ENCODE results near the gene TCAP. TPM values are rescaled to one million over a fixed set of nuclear protein-coding genes. Genes with fewer than 3 reads are reported as not detected.
A peak's percentile ranks its signal among the peaks of the same experiment; 100 is the strongest.

TCAP gene
- total RNA-seq, 2 experiments from 2014 or later, result 0.78 to 0.89 TPM

- no peak for DNase-seq
- Mint-ChIP-seq H3K27ac (no peak within 1 kb of the TSS), H3K4me1 (peaks cover 19% of the 10 kb centered on the region), H3K4me3 (peak within 1 kb of the TSS; percentile 50), H3K9me3 (no peaks in the 10 kb centered on the region), H3K27me3 (peaks cover 42% of the 10 kb centered on the region), H3K36me3 (no peaks in the 10 kb centered on the region)
Measured at GRCh38 chr17:39626171-39627046, 38.7 kb upstream of the TCAP start, which contains the start of gene PPP1R1B. Gene PPP1R1B (plus strand): TSS chr17:39626952. CDS start chr17:39627393, 441 bp downstream.

- Mint-ChIP-seq H3K27me3 (peaks cover 42% of the 10 kb centered on the region), H3K36me3 (no peaks in the 10 kb centered on the region), H3K4me1 (peaks cover 14% of the 10 kb centered on the region), H3K4me3 (peak overlapping the region; percentile 50), H3K27ac (no peak overlapping the region), H3K9me3 (no peaks in the 10 kb centered on the region)
- no peak for DNase-seq
Measured at GRCh38 chr17:39627047-39627711, 38.0 kb upstream of the TCAP start.

GRCh38 chr17:39627712-39628516, 37.2 kb upstream of the TCAP start:
- no peaks in the 10 kb centered on the region for H3K36me3 Mint-ChIP-seq
- peaks cover 12% of the 10 kb centered on the region for H3K4me1 Mint-ChIP-seq
- no peak overlapping the region for H3K4me3 Mint-ChIP-seq
- DNase-seq, result no peak
- H3K27me3 Mint-ChIP-seq, result peaks cover 42% of the 10 kb centered on the region
- H3K9me3 Mint-ChIP-seq, result no peaks in the 10 kb centered on the region
- H3K27ac Mint-ChIP-seq, result no peak overlapping the region

- H3K27ac Mint-ChIP-seq, result no peak overlapping the region
- no peak for DNase-seq
- H3K9me3 Mint-ChIP-seq, result no peaks in the 10 kb centered on the region
- no peak overlapping the region for H3K4me3 Mint-ChIP-seq
- peaks cover 42% of the 10 kb centered on the region for H3K27me3 Mint-ChIP-seq
- peaks cover 7% of the 10 kb centered on the region for H3K4me1 Mint-ChIP-seq
- H3K36me3 Mint-ChIP-seq, result no peaks in the 10 kb centered on the region
Measured at GRCh38 chr17:39628655-39629493, 36.3 kb upstream of the TCAP start.

DNA sequence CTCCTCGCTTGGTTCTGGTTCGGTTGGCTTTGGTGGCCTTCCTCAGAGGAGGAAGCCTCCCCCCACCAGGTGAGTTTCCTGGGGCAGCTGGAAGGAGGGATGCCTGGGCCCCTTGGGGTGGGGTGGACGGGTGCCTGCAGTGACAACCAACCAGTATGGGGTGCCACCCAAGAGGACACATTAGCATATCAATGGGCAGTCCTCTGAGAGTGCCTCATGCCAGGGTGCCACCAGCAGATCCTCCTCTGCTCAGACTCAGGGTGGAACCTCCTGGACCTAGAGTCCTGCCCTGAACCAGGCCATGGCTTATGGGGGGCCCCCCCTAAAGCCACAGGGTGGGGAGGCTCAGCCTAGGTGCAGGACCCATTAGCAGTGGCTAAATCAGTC, 35.7 kb upstream of the TCAP start:
- no peak overlapping the region for H3K4me3 Mint-ChIP-seq
- no peak overlapping the region for H3K27ac Mint-ChIP-seq
- no peaks in the 10 kb centered on the region for H3K9me3 Mint-ChIP-seq
- H3K36me3 Mint-ChIP-seq, result no peaks in the 10 kb centered on the region
- peaks cover 38% of the 10 kb centered on the region for H3K27me3 Mint-ChIP-seq
- peaks cover 7% of the 10 kb centered on the region for H3K4me1 Mint-ChIP-seq
- no peak for DNase-seq

- no peak overlapping the region for H3K4me3 Mint-ChIP-seq
- no peaks in the 10 kb centered on the region for H3K36me3 Mint-ChIP-seq
- H3K27me3 Mint-ChIP-seq, result peaks cover 34% of the 10 kb centered on the region
- DNase-seq, result no peak
- no peaks in the 10 kb centered on the region for H3K9me3 Mint-ChIP-seq
- no peak overlapping the region for H3K27ac Mint-ChIP-seq
- H3K4me1 Mint-ChIP-seq, result peaks cover 7% of the 10 kb centered on the region
Measured at GRCh38 chr17:39629898-39630297, 35.3 kb upstream of the TCAP start.

DNA sequence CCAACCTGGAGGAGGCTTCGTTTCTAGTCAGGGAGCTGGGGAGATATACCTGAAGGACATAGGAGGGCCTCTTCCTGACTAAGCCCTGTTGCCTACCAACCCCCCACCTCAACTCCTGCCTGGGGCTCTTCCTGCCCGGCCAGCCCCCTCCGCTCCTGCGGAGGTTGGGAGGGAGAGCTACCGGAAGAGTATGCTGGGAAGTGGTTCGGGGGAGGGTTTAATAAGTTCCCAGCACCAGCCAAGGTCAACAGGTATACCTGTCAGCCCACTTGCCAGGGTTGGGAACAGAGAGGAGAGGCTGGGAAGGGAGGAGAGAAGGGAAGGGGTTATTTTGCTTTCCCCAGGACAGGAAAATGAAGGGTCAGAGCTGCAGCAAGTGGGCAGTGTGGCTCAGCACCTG, 33.7 kb upstream of the TCAP start:
- Mint-ChIP-seq H3K27ac (no peak overlapping the region), H3K4me3 (no peak overlapping the region), H3K4me1 (peaks cover 5% of the 10 kb centered on the region), H3K36me3 (no peaks in the 10 kb centered on the region), H3K9me3 (no peaks in the 10 kb centered on the region), H3K27me3 (peaks cover 19% of the 10 kb centered on the region)
- no peak for DNase-seq

DNA sequence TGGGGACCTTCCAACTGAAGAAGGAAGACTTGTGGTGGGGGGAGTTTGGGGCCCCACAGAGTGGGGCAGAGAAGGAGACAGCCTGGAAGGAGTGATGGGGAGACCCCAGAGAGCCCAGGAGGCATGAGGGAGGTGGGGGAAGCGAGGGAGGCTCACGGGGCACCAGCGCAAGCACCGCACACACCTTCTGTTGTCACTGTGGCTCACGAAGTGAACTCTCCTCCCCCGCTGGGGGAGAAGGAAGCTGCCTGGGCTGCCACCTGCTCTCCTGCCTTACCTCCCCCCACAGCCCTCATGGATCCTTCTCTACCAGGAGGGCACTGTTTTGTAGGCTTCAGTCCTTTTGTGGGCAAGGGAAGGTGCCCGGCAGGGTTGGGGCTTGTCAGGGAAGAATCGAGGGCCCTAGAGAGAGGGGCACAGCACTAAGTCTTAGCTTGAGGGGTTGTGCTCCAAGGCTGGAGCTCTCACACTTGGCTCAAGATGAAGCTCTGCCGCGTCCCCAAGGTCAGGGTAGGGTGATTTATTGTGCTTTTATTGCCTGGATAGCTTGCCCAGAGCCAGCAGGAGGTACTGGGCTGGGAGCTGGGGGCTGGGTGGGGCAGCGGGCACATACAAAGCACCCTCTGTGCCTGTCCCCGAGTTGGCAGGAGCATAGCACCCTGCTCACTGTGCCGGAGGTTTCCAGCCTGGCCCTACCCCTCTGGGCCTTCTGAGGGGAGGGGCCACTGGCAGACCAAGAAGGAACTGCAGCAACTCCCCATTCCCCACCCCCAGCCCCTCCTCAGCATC, 32.8 kb upstream of the TCAP start:
- Mint-ChIP-seq H3K36me3 (no peaks in the 10 kb centered on the region), H3K27me3 (peaks cover 13% of the 10 kb centered on the region), H3K4me3 (no peak overlapping the region), H3K9me3 (no peaks in the 10 kb centered on the region), H3K27ac (no peak overlapping the region), H3K4me1 (peaks cover 4% of the 10 kb centered on the region)
- no peak for DNase-seq

GRCh38 chr17:39633570-39634183, 31.5 kb upstream of the TCAP start:
- DNase-seq, result no peak
- H3K36me3 Mint-ChIP-seq, result peaks cover 3% of the 10 kb centered on the region
- no peak overlapping the region for H3K4me3 Mint-ChIP-seq
- peaks cover 15% of the 10 kb centered on the region for H3K4me1 Mint-ChIP-seq
- no peaks in the 10 kb centered on the region for H3K9me3 Mint-ChIP-seq
- no peak overlapping the region for H3K27ac Mint-ChIP-seq
- peaks cover 2% of the 10 kb centered on the region for H3K27me3 Mint-ChIP-seq

GRCh38 chr17:39634384-39634871, 30.7 kb upstream of the TCAP start:
- no peak overlapping the region for H3K4me3 Mint-ChIP-seq
- no peak for DNase-seq
- peaks cover 20% of the 10 kb centered on the region for H3K4me1 Mint-ChIP-seq
- peaks cover 4% of the 10 kb centered on the region for H3K36me3 Mint-ChIP-seq
- no peaks in the 10 kb centered on the region for H3K9me3 Mint-ChIP-seq
- no peak overlapping the region for H3K27ac Mint-ChIP-seq
- H3K27me3 Mint-ChIP-seq, result no peaks in the 10 kb centered on the region

DNA sequence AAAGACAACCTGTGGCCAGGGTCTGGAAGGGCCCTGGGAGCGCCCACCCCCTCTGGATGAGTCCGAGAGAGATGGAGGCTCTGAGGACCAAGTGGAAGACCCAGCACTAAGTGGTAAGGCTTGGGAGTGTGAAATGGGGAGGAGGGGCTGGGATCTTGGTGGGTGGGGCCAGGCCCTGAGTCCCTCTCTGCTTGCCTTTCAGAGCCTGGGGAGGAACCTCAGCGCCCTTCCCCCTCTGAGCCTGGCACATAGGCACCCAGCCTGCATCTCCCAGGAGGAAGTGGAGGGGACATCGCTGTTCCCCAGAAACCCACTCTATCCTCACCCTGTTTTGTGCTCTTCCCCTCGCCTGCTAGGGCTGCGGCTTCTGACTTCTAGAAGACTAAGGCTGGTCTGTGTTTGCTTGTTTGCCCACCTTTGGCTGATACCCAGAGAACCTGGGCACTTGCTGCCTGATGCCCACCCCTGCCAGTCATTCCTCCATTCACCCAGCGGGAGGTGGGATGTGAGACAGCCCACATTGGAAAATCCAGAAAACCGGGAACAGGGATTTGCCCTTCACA, 29.5 kb upstream of the TCAP start:
- no peak for DNase-seq
- Mint-ChIP-seq H3K9me3 (no peaks in the 10 kb centered on the region), H3K4me3 (no peak overlapping the region), H3K36me3 (peaks cover 5% of the 10 kb centered on the region), H3K27me3 (no peaks in the 10 kb centered on the region), H3K27ac (no peak overlapping the region), H3K4me1 (peaks cover 29% of the 10 kb centered on the region)

- H3K27me3 Mint-ChIP-seq, result no peaks in the 10 kb centered on the region
- peaks cover 36% of the 10 kb centered on the region for H3K4me1 Mint-ChIP-seq
- H3K36me3 Mint-ChIP-seq, result peaks cover 5% of the 10 kb centered on the region
- H3K4me3 Mint-ChIP-seq, result peak overlapping the region; percentile 93
- no peak for DNase-seq
- no peaks in the 10 kb centered on the region for H3K9me3 Mint-ChIP-seq
- peak overlapping the region; percentile 82 for H3K27ac Mint-ChIP-seq
Measured at GRCh38 chr17:39636587-39636926, 28.6 kb upstream of the TCAP start.

Measured in activated naive CD8-positive, alpha-beta T cell treated with anti-CD3 and anti-CD28 coated beads for 36 hours (primary cell).